Kidney glomerular epithelial cell (primary cell): ENCODE data around the gene RAPGEF5.

Experiments
- DNase-seq: peaks from one replicate; lab custom pipeline; 2025; lab: John Stamatoyannopoulos, UW

The RAPGEF5 gene

DNA sequence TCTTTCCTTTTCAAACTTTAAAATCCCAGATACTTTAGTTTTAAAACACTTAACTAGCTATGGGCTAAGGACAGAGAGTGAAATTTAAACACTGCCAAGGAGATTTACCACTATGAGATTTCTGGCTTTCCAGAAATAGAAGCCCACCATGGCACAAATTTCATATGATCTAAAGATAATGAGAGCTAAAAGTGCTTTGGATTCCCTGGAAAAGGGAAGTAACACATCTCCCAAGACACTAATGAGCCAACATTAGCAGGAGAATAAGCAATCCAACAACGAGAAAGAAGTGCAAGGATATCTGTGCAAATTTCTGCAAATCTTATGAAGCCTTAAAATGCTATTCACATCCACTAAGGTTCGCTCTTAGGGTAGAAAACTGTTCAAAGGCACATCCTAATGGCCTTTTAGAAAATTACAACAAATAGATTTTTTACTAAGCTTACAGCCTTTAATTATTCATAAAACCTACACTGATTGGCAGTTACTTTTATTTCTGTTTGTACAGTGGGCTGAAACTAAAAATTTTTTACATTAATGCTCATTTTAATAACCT, 100.3 kb downstream of the RAPGEF5 start:
- DNase-seq = no peak

DNA sequence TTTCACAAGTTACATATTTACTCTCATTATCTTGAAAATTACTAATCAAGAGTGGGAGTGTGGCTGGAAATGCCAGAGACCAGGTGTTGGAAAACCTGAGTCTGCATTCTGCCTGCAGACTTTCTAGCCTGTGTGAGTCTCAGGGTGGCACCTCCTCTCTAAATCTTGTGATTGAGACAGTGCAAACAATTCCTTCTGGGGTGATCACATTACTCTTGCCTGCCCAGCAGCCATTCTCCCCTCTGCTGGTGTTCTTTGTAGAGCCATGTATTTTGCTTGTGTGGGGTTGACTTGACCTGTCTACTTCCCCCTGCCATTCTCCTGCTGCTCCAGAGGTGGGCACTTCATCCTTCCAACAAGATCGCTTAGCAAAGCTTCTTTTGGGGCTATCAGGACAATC, 101.1 kb downstream of the RAPGEF5 start:
- DNase-seq = peak; percentile 46

DNA sequence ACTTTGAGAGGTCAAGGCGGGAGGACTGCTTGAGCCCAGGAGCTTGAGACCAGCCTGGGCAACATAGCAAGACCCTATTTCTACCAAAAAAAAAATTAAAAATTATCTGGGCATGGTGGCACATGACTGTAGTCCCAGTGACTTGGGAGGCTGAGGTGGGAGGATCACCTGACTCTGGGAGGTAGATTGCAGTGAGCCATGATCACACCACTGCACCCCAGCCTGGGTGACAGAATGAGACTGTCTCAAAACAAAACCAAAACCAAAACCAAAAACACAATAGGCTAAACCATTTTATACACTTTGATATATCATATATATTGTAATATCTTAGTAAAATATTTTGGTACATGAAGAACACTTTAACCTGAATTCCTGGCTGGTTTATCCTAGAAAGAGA, 101.6 kb downstream of the RAPGEF5 start:
- DNase-seq = no peak

DNA sequence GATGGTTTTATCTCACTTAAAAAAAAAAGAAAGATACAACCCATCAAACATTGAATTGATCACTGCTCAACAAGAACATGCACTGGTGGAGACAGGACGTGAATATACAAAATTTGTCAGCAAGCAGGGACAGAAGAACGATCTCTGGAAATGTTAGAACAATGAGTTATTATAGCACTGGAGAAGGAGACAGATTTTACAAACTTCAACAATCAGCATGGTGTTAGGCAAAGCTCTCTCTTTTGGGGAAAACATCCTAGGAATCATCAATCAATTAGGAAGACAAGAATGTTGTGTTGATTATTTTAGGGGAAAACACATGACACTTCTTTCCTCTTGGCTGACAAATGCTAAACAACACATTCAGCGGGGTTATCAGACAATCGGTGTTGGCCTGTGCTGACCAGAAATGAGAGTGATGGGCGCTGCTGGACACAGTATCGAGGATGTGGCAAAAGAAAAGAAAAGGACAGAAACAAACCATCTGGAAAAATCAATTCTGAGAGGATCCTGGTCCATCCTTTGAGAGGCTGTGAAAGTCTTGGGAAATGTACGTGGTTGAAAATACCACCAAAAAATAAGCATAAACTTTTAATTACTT, 103.9 kb downstream of the RAPGEF5 start:
- DNase-seq = no peak

DNA sequence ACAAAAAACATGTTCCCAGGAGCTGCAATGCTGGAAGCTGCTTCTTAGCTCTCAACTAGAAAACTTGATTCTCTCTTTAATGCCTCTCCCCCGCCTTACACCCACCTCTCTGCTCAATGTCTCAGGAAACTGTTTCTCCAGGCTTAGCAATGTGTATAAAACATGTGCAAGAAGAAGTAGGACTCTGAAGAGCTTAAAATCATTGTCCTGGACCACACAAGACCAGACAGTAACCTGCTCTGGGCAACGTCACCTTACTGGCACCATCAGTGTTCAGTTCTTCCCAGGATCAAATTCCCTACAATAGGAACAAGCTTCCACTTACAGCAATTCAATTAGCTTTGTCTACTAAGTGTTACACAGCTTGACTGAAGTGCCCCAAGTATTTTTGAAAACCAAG, 104.9 kb downstream of the RAPGEF5 start:
- no peak for DNase-seq

DNA sequence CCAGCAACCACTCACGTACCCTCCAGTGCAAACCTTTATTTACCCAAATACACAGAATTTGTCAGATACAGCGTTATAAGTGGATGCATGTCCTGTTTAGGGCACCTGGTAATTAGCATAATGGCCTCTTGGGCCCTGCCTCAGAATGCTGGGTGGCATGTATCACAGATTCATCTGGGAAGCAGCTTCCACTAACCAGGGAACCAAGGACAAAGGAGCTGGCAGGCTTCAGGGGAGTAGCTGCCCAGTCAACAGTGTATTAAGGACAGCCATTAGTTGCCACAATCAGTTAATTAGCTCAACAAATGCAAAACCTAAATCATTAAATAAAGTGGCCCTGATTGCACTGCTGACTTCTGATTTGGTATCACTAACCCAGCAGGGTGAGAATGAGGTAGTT, 105.7 kb downstream of the RAPGEF5 start:
- DNase-seq = no peak

DNA sequence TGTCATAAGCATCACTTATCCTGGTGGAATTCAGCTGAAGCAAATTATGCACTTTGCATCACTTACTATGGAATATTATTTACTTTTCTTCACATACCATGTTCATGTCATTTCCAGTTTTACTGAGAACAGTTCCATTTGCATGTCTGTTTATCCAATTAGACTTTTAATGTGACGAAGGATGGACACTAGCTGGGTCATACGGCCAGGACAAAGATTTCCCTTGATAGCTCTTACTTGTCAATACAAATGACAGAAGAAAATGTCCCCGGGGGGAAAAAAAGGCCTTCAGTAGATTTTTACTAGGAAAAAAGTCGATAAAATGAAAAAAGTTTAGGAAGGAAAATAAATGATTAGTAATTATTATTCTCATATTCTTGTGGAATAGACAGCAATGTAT, 106.6 kb downstream of the RAPGEF5 start:
- DNase-seq = no peak

DNA sequence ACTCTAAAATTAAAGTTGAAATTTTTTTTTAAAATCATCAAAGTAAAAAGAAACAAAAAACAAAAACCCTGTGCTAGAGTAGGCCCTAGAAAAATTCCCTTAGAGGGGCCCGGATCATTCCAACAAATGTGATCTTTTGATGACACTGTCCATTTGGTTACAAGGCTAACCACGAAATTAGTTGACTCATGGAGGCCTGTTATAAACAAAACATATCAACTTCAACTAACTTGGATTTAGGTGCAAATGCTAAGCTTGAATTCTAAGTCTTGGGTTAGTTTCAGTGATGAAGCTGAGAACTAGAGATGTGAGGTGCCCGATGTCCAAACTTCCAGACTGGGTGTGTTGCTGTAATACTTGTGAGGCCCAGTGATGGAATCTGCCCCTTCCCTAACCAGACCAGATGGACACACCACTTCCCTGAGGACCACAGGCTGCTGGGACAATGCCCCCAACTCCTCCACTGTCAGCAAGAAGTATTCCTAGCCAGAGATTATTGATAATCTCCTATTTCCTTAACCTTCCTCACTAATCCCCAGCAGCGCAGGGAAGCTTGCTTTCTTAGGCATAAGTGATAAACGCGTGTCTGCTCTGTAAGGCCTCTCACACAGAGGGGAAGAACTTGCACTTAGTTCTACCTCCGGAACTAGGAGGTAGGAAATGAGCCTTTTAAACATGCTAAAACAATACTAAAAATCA, 108.7 kb downstream of the RAPGEF5 start:
- DNase-seq = no peak

DNA sequence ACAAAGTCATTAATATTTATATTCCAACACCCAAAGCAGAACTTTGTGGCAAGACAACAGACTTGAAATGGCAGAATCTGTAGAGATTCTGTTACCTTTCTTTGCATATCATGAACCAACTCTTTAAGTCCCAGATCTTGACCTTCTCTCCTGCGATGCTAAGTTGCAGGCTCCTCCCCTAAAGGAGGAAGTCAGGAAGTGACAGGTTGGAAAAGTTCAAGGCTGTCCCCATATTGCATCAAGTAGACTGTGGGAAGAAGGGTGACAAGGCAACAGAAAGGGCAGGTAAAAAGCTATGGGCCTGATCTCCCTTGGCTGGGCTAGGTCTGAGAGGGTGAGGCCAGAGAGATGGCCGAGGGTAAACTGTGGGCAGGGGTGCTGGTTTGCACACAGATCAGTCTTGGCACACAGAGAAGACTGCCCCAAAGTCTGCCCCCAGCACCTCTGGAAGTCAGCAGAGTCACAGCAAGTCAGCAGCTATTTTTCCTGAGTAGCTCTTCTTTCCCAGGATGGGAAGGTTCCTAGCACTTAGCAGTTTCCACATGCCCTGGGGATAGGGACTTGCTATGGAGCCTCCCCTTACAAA, 115.1 kb downstream of the RAPGEF5 start:
- no peak for DNase-seq

DNA sequence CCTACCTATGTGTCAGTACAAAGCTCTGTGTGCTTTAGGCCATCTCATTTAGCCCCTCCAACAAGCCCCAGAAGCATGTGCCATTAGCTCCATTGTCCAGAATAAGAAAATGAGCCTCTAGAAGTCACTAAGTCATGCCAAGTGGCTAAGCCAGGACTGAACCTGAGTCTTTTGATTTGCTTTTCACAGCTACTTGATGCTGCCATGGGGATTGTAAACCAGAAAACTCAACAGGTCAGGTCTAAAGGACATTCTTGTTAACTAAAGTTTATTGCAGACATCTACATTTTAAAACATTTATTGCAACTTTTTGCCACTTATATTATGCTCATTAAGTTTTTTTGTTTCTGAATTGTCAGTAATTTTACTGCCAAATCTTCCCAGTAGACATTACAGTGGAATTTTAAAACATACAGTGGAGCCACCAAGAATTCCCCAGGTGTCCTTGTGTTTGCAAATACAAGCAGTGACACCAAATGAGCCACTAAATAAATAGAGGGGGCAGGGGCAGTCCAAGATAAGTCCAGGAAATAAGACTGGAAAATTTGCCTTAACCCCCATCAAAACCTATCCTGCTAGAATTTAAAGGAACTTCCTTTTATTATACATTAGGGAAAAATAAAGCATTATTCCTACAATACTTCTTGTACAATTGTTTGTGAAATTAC, 115.9 kb downstream of the RAPGEF5 start:
- DNase-seq = no peak

DNA sequence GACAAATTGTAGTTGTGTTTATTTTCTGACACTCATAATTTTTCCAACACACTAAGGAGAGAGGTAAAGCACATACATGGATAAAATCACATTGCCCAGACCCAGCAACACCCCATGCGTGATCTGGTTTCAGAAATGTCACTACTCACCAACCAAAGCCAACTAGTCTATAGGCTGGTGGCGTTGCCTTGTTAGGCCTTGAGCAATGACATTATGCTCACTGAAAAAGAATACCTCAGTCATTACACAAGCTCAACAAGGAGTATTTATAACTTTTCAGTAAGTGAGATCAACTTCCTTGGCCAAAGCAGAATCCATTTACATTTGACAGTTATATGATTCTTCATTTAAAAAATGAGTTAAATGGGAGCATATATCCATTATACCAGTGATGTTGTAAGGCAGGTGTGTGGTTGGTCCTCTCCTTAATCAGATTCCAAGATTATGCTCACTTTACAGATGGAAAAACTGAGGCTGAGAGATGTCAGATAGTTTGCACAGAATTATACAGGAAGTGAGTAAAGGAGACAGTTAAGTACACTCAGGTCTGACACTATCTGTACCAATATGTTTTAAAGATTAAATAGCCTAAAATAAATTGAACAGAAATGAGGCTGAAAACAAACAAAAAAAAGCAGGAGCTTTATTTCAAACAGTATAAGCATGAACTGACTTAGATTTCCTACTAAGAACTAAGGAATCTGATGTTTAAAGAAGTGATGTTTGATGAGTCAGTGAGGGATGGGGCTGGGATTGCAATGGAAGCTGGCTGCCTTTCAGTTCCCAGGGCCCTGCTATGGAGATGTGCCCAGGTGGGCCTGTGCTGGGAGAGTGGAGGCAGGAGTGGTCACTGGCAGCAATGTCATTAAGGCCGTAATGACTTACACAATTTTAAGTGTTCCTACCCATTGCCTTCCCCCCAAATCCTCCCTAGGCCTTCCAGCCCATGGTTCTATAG, 118.3 kb downstream of the RAPGEF5 start:
- no peak for DNase-seq

DNA sequence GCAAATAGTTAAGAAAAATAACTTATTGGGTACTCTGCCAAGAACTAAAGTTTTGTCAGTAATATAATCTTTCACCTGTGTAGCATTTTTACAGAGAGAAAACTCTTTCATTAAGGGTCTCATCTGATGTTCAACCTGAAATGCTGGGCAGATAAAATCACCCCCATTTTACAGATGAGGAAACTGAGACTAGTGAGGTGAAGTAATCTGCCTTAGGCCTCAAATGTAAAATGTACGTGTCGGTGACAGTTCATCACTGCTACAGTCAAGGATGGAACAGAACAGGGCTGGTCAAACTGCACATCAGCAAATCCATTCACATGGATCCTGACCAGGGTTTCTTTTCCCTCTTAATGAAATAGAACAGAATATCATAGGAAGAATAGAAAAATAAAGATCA, 121.8 kb downstream of the RAPGEF5 start:
- no peak for DNase-seq

DNA sequence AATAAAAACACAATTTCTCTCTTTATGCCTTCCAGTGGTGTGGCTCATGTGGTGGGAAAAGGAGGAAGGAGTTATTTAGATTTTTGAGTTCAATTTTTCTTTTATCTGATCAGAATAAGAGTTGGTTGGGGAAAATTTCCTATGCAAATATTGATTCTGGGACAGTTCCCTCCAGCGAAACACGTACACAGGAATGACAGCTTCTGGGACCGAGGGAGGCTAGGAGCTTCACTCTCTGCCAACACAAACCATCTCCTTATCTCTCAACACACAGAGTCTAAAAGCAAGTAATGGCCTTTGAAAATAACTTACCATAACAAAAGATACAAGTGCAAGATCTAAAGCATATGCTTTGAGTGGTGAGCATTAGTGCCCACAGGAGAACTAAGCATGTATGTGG, 122.7 kb downstream of the RAPGEF5 start:
- DNase-seq = no peak

DNA sequence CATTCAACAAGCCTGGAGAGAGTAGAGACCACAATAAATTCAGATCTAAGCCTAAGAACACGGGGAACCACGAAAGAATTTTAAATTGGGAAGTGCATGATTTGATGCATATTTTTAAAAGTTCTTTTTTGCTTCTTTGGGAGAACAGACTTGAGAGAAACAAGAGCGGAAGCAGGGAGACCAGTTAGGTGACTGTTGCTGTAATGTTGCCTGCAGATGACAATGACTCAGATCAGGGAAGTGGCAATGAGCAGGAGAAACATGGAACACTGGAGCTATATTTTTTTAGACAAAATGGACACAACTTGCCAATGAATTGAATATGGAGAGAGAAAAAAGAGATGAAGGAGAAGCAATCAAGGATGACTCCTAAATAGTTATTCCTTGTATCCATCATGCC, 125.1 kb downstream of the RAPGEF5 start:
- DNase-seq = no peak

DNA sequence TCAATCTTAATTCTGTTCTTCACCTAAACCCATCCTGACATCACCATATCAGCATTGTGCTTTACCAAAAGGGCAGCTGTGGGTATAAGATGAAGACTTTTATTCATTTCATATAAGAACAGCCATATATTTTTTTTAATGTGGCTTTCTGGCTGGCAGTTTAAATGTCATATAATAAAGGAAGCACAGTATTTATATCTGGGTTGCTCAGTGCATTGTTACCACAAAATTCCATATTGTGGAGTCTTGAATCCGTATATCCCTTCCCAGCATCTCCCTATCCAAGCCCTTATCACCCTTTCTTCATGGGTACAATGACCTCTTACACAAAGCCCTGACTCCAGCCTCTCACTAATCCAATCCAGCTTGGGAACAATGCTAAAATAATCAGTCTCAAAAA, 125.8 kb downstream of the RAPGEF5 start:
- no peak for DNase-seq

DNA sequence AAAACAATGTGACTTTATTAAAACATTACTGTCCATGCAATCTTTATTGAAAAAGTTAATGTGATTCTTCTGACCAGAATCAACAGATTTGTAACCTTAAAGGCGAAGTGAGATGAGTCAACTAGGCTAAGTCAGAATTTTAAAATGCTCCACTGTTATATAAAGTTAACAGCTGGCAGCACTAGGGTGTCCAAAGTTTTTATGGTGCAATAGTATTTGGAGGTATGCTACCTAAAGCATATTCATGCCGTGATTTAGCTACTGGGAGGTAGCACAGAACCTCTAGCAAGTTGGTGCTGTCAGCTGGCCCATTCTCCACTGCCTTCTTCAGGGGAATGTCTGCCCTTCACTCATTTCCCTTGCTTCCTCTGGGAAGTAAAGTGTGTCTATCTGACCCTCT, 126.7 kb downstream of the RAPGEF5 start:
- DNase-seq = no peak

DNA sequence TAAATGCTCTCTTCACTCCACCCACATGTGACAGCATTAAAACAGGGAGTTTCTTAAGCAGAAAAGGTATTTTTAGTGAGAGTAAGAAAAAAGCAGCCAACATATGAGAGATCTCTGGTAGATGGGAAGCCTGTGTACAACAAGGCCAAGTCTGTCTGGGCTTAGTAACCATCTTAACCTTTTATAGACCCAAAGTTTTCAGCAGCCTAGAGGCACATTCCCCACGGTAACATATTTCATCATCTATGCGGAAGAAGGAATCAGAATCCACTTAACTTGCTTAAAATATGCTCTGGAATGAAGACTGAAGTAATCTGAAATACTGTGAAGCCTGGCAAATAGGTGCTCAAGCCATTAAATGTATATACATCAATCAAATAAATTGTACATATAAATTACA, 127.8 kb downstream of the RAPGEF5 start:
- no peak for DNase-seq

DNA sequence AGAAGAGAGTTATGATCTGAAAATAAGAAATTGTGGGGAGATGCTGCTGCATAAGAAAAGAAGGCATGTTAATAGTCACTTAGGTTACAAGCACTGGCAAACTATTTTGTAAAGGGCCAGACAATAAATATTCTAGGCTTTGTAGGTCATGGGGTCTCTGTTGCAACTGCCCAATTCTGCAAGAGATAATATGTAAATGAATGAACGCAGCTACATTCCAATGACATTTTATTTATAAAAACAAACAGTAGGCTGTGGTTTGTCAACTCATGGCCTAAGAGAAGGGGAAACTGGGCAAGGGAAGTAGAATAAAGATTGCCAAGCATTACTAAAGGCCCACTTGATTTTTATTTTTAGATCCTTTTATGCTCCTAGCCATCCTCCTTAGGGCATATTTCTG, 133.1 kb downstream of the RAPGEF5 start:
- DNase-seq = no peak

DNA sequence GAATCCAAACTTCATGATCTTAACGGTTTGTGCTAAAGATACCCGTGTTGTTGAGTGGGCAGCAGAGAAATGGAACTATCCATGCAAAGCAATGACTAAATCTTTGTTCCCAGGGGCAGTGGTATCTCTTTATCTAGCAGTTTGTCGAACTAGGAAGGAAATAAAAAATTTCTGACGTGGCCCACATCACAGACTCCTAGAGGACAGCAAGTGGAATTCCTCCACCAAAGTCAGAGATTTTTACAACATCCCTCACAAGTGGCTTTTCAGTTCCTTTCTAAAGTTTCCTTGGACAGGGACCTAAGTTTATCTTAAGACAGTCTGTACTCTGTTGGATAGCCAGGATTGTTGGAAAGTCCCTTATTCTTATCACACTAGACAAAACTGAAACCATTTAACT, 136.0 kb downstream of the RAPGEF5 start:
- DNase-seq = no peak

DNA sequence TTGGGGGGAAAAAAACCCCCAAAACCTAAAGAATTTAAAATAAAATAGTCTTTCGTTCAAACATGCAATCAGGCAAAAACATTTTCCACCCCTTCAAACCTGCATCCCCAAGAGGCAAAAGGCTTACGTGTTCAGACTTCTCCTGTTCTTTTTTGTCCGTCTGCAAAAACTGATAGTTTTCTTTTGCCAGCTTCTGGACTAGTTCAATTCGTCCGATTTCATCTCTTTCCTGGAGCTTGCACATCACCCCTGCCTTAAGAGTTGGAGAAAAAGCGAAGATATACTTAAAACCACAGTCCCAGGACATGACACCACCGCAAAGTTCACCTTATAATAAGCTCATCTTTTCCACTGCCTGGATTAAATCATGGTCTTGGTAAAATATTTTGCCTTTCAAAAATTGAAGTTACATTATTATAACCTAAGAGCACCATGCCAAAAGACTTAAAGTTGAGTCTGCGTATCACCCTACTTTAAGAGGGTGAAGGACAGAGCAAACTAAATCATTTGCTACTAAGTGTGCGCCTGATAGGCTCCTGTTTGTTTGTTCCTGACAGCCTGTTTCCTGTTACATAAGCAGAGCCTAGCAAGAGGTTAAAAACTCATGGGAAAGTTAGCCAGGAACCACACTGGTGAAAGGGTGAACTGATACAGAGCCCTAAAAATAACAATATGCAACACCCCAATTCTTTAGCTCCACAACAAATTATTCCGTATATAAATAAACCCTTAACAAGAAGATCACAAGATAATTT, 137.0 kb downstream of the RAPGEF5 start:
- DNase-seq = no peak

DNA sequence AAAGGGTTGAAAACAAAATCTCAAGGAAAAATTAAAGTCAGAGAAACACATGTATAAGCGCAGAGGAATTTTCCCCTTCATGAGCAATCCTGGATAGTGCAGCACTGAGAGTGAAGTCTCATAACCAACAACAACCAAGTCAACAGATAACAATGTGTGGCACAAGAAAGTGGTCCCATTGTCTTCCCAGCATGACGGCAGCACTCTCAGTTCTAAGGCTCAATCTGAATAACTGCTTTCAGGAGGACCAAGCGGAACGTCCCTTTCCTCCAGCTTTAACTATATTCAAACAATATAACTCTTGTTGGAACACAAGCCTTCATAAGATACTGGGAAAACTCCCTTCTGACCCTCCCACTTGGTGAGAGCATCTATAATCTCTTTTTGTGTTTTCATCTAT, 137.9 kb downstream of the RAPGEF5 start:
- DNase-seq = no peak
